ENCODE results near the gene ZBTB18. TPM values are rescaled to one million over a fixed set of nuclear protein-coding genes. Genes with fewer than 3 reads are reported as not detected.

Gene ZBTB18
- total RNA-seq, 1 donor from 2014 or later = 41.6 TPM

- TF ChIP-seq CTCF (IDR thresholded peaks at IDR 0.05; ENCODE audit: unreplicated experiment) = no peak
- DNase-seq (ENCODE audit: low spot score in 2 of 2, unreplicated experiment in 2 of 2) = no peak
- no peaks in the 10 kb centered on the region for H3K9me3 Mint-ChIP-seq
- H3K36me3 Mint-ChIP-seq = no peaks in the 10 kb centered on the region
- H3K4me1 Mint-ChIP-seq = peaks cover 37% of the 10 kb centered on the region
- H3K4me3 Mint-ChIP-seq = no peak overlapping the region
- no peak overlapping the region for H3K27ac Mint-ChIP-seq
- H3K27me3 Mint-ChIP-seq (ENCODE audit: low read depth) = no peaks in the 10 kb centered on the region
Measured at GRCh38 chr1:244064621-244065020, 13.5 kb downstream of the ZBTB18 start.

- no peak for TF ChIP-seq CTCF (IDR thresholded peaks at IDR 0.05; ENCODE audit: unreplicated experiment)
- H3K4me1 Mint-ChIP-seq = peaks cover 34% of the 10 kb centered on the region
- H3K9me3 Mint-ChIP-seq = no peaks in the 10 kb centered on the region
- H3K4me3 Mint-ChIP-seq = no peak overlapping the region
- DNase-seq (ENCODE audit: low spot score in 2 of 2, unreplicated experiment in 2 of 2) = no peak
- H3K27me3 Mint-ChIP-seq (ENCODE audit: low read depth) = no peaks in the 10 kb centered on the region
- peak overlapping the region; percentile 81 for H3K27ac Mint-ChIP-seq
- H3K36me3 Mint-ChIP-seq = no peaks in the 10 kb centered on the region
Measured at GRCh38 chr1:244065063-244065793, 14.1 kb downstream of the ZBTB18 start.

GRCh38 chr1:244065960-244066388 is 14.9 kb downstream of the ZBTB18 start:
- no peak overlapping the region for H3K4me3 Mint-ChIP-seq
- no peaks in the 10 kb centered on the region for H3K36me3 Mint-ChIP-seq
- DNase-seq (ENCODE audit: low spot score in 2 of 2, unreplicated experiment in 2 of 2) = no peak
- no peak for TF ChIP-seq CTCF (IDR thresholded peaks at IDR 0.05; ENCODE audit: unreplicated experiment)
- peaks cover 34% of the 10 kb centered on the region for H3K4me1 Mint-ChIP-seq
- no peak overlapping the region for H3K27ac Mint-ChIP-seq
- H3K27me3 Mint-ChIP-seq (ENCODE audit: low read depth) = no peaks in the 10 kb centered on the region
- H3K9me3 Mint-ChIP-seq = no peaks in the 10 kb centered on the region

GRCh38 chr1:244066954-244067716 is 16.1 kb downstream of the ZBTB18 start:
- peak overlapping the region; percentile 53 for H3K27ac Mint-ChIP-seq

GRCh38 chr1:244067893-244068292 is 16.8 kb downstream of the ZBTB18 start:
- Mint-ChIP-seq H3K27me3 (ENCODE audit: low read depth) (no peaks in the 10 kb centered on the region), H3K27ac (no peak overlapping the region), H3K9me3 (no peaks in the 10 kb centered on the region), H3K36me3 (no peaks in the 10 kb centered on the region), H3K4me1 (peaks cover 34% of the 10 kb centered on the region), H3K4me3 (no peak overlapping the region)
- DNase-seq (ENCODE audit: low spot score in 2 of 2, unreplicated experiment in 2 of 2) = no peak
- TF ChIP-seq CTCF (IDR thresholded peaks at IDR 0.05; ENCODE audit: unreplicated experiment) = no peak

More at GRCh38 chr1:244066954-244067716, 16.1 kb downstream of the ZBTB18 start:
- TF ChIP-seq CTCF (IDR thresholded peaks at IDR 0.05; ENCODE audit: unreplicated experiment) = no peak
- no peak for DNase-seq (ENCODE audit: low spot score in 2 of 2, unreplicated experiment in 2 of 2)
- Mint-ChIP-seq H3K27me3 (ENCODE audit: low read depth) (no peaks in the 10 kb centered on the region), H3K4me3 (no peak overlapping the region), H3K36me3 (no peaks in the 10 kb centered on the region), H3K9me3 (no peaks in the 10 kb centered on the region), H3K4me1 (peaks cover 34% of the 10 kb centered on the region)

Data from mesothelial cell of epicardium (in vitro differentiated cells).